Measurements from ENCODE around the gene WWOX.

Gene WWOX

DNA sequence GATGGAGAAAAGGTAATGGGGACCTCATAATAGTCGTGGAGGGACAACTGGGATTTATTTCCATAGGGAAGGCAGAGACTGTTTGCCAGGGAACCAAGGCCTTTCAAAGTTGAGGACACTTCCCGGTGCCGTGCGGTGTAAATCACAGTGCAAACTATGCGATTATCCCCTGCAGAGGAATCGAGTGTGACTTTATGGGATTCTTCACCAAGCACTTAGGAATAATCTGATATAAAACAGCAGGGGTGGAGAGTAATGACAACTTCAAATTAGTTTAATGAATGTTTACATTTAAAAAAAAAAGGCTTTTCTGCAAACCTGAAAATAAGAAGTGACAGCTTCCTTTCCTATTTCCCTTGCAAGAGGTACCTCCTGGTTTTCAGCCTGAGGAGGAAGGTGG is 962.9 kb downstream of the WWOX start:
- DNase-seq = no peak

- DNase-seq = no peak
Observed at GRCh38 chr16:79062821-79063220, 963.4 kb downstream of the WWOX start.

GRCh38 chr16:79064256-79064972 is 965.0 kb downstream of the WWOX start:
- DNase-seq = no peak

GRCh38 chr16:79066561-79066960 is 967.1 kb downstream of the WWOX start:
- DNase-seq = no peak

DNA sequence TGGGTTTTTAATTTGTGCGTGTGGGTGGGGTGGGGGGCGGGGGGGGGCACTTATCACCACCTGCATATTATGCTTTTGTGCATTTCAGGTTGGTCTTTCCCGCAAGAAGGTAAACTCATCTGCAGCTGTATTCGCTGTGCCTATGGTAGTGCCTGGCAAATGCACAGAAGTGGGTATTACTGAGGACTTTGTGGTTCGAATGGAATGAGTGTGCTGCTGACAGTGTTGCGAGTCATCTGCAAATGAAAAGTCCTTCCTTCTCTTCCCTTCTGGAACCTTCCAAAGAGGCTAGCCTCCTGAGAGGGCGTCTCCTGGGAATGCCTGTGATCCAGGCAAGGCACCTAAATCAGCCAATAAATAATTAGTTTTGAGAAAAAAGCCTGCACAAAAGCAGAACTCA is 968.1 kb downstream of the WWOX start:
- no peak for DNase-seq

- DNase-seq = no peak
Observed at GRCh38 chr16:79069121-79069520, 969.7 kb downstream of the WWOX start.

DNA sequence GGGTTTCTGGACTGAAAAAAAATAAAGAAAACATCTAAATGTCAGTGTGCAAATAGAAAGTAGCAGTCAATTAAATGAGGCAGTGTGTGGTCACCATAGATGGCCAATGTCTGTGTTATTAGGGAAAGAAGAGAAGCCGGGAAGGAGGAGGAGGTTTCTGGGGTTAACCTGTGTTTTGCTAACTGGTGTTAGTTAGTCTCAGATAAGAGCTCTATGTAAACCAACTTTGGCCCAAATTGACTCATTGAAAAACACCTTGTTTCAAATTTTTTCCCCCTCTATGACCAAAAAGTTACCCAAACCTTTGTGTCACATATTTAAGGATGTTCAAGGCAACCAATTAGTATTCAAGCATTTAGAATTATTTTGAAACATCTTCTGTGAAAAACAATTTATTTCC is 970.2 kb downstream of the WWOX start:
- DNase-seq = no peak

GRCh38 chr16:79071424-79071823 is 972.0 kb downstream of the WWOX start:
- no peak for DNase-seq

DNA sequence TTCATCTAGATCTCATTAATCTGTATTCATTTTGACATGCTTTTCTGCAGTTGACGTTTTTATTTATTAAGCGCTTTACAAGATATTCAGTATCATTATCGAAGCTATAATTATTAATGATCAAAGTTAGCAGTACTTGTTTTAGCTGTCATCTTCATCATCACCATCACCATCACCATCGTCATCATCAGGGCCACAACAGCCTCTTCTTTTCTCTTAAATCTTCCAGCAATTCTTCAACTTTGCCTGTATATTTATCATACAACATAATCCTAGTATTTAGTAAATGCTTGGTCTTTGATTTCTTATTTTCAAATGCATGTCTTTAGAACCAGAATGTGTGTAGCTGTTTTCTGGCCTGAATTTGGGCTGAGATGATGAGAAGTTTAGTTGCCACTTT is 973.1 kb downstream of the WWOX start:
- no peak for DNase-seq

DNA sequence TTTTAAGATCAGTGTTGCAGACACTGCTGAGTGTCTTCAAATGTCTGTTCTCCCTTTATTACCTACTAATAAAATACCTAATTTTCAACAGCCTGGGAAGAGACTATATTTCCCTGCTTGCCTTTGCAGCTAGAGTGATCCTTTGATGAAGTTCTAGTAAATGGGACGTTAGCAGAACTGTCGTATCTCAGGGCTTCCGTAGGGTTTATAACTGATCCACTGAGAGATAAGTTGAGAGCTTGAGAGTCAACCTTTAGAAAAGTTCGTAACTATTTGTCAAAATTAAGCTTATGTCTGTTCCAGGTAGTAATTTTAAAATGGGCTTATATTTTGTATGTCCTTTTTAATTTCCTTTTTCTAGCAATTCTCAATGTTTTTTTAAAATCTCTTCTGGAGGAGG is 974.1 kb downstream of the WWOX start:
- DNase-seq = no peak

GRCh38 chr16:79074541-79074940 is 975.1 kb downstream of the WWOX start:
- DNase-seq = no peak

DNA sequence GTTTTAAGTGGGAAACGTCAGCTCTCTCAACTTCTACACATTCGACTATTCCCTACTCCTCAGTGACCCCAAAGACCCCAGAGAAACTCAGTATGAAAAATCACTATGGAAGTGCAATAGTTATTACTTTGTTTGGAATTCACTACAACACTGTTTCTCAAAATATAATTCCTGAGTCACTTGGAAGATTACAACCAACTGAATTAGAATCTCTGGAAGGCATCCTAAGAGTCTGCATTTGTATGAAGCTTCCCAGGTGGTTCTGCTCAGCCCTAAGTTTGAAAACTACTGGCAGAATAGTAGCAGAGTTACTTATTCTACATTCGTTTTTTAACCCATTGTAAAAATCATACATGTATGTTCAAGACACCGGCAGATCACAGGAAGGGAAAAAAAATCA is 975.5 kb downstream of the WWOX start:
- DNase-seq = no peak

- DNase-seq = no peak
Observed at GRCh38 chr16:79076047-79076767, 976.8 kb downstream of the WWOX start.

DNA sequence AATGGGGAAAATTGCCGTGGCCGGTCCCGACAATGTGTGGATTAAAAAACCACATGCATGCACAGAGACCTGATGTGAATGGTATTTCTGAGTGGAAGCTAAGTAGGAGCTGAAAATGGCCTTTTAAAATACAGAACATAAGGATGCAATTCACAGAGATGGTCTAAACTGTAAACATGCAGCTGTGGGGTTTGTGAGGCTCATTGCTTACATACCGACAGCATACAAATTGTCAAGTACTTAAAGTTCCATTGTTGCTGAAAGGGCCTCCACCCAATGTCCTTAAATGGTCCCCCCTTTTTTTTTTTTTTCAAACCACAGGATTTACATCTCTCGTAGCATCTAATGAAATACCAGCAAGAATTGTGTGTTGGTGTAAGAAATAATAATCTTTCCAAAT is 977.9 kb downstream of the WWOX start:
- DNase-seq = no peak

DNA sequence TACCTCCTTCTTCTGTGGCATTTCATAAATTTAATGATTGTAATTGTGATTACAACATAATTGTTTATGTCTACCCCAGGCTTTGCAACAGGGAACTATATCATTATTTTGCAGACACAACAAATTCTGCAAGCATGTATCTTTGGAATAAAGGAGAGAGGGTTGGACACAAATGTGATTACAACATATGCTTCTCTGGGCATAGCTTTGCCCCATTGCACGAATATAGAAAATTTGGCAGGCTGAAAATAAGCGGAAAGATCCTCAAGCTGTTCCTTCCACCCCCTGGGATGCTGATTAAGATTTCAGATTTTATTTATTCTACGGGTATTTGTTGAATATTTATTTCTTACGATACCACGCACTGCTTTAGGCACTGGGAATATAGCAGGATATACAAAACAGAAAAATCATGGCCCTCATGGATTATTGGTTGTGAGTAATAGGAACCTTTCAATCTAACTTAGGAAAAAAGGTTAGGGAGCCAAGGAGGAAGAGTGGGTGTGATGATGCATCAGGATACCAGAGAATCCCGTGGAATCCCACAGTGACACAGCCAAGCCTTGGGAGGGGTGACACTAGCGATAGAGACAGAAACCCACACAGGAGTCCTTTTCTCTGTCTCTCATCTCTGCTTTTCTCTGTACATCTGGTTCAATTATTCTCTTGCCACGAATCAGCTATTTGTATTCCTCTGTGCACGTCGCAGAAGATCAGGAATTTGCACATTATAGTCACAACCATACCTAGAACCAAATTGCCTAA is 980.4 kb downstream of the WWOX start:
- DNase-seq = no peak

GRCh38 chr16:79081297-79082066 is 982.0 kb downstream of the WWOX start:
- DNase-seq = no peak

GRCh38 chr16:79082970-79083369 is 983.5 kb downstream of the WWOX start:
- DNase-seq = no peak

- DNase-seq = no peak
Observed at GRCh38 chr16:79083508-79084299, 984.2 kb downstream of the WWOX start.

- DNase-seq = no peak
Observed at GRCh38 chr16:79088971-79089370, 989.5 kb downstream of the WWOX start.

DNA sequence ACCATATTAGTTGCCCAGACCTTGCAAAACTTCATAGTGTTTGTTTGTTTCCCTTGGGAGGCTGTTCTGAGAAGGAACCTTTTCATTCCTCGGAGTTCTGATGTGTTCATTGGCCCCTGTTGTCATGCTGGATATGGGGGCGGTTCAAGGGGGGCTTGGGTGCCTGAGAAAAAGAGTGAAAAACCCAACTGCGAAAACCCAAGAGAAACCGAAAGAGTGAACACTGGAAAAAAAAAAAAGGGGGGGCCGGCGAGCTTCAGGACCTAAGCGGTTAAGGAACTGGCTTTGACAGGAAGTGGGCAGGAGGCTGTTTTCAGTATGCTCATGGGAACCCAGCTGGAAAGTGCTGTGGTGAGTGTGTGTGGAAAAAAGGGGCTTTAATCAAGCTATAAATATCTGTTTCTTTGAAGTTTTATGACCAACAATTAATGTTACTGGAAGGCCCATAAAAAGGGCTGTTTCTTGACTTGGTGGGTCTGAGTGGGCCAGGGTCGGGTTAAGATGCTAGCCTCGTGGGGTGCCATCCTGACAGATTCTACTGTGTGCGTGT is 990.4 kb downstream of the WWOX start:
- DNase-seq = no peak

GRCh38 chr16:79090966-79091365 is 991.5 kb downstream of the WWOX start:
- no peak for DNase-seq

- DNase-seq = no peak
Observed at GRCh38 chr16:79092846-79093245, 993.4 kb downstream of the WWOX start.
